Subcutaneous preadipocyte (primary cell): ENCODE data around the gene PLCD1. TPM values are rescaled to one million over a fixed set of nuclear protein-coding genes. Genes with fewer than 3 reads are reported as not detected.
A peak's percentile ranks its signal among the peaks of the same experiment; 100 is the strongest.

ENCODE experiments used
- small RNA-seq: library from RNA; depleted of rRNA; stranded (forward); fragments of <200 nt; gene quantifications from one replicate; pipeline ENCODE3, GENCODE V24; 2012
- total RNA-seq: library from RNA; depleted of rRNA; stranded (reverse); fragments of >200 nt; gene quantifications from 2 replicates; pipeline ENCODE4 v1.2.3, GENCODE V29; 2012

PLCD1 gene
- 27.2 and 28.3 TPM in 2 replicates for total RNA-seq

DNA sequence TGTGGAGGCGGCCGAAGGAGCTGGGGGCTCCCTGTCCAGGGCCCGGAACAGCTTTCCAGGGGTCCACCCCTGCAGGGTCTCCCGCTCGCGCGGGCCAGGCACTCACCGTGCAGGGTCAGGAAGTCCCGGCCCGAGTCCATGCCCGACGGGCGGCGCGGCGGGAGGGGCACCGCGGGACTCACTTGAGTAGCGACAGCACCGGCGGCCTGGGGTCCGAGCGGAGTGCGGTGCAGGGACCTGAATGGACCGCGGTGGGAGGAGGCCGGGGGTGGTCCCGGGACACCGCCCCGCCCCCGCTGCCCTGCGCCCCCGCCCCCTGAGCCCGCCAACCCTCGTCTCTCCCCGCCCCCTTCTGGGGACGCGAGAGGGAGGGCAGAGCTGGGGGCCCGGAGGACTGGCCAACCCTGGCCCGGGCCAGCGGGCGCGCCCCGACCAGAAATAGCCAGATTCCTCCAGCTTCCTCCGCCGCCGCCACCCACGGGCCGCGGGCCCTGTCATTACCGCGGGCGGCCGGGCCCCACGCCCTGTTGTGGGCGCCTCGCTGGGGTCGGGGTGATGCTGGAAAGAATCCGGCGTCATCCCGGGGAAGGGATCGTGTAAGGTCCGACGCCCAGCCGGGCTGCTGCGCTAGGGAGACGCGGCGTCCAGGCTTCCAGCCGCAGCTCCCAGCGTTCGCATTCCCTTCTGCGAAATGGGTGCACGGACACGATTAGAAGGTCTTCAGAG lies at the start of gene PLCD1:
TSS of gene PLCD1 (minus strand) at position 243 of the 726 bp plus-strand sequence. CDS start at position 140, 103 bp downstream.

GRCh38 chr3:38039101-38039898 lies 9.9 kb upstream of the PLCD1 start, which contains the start of gene DLEC1:
TSS of gene DLEC1 (plus strand) at chr3:38039208. CDS start at chr3:38039226, 18 bp downstream.

GRCh38 chr3:37990527-37990926 lies 38.9 kb downstream of the PLCD1 start, which contains the start of gene VILL:
TSS of gene VILL (plus strand) at chr3:37990786. CDS start at chr3:37993673, 2,887 bp downstream.

Small RNAs within 50 kb of the gene (small RNA-seq; reads per million reads assigned to genes)
- 18.6 reads per million, percentile 97 among the genes with 10 or more reads in this experiment for gene MIR26A1
- not detected for gene RF00019

Other genes with a start within 250 kb of the PLCD1 start
- 29.8 and 30.9 TPM in 2 replicates for gene CTDSPL, start 167.8 kb downstream of the PLCD1 start, total RNA-seq
- 5.1 and 5.3 TPM in 2 replicates for gene VILL, start 38.9 kb downstream of the PLCD1 start, total RNA-seq
- gene DLEC1, start 9.6 kb upstream of the PLCD1 start, total RNA-seq: under 0.01 TPM in 2 replicates
- 13.7 and 15.8 TPM in 2 replicates for gene ACAA1, start 107.5 kb upstream of the PLCD1 start, total RNA-seq
- 5.7 and 6.6 TPM in 2 replicates for gene MYD88, start 109.0 kb upstream of the PLCD1 start, total RNA-seq
- gene OXSR1, start 135.9 kb upstream of the PLCD1 start, total RNA-seq: 30.1 and 52.2 TPM in 2 replicates
- 0.37 and 1.2 TPM in 2 replicates for gene SLC22A13, start 236.2 kb upstream of the PLCD1 start, total RNA-seq